Activated naive CD8-positive, alpha-beta T cell treated with anti-CD3 and anti-CD28 coated beads for 36 hours (primary cell): ENCODE data around the gene MAPKBP1. TPM values are rescaled to one million over a fixed set of nuclear protein-coding genes. Genes with fewer than 3 reads are reported as not detected.

ENCODE experiments used
- DNase-seq: peaks from one replicate; pipeline ENCODE4 v3.0.0; 2021
- H3K27ac Mint-ChIP-seq: one replicate; pipeline ENCODE4 v1.8.0; 2022; ENCODE audit warnings: mild to moderate bottlenecking, moderate library complexity, mixed read lengths
- H3K27me3 Mint-ChIP-seq: one replicate; pipeline ENCODE4 v1.8.0; 2022; ENCODE audit warnings: mild to moderate bottlenecking, mixed read lengths
- H3K36me3 Mint-ChIP-seq: one replicate; pipeline ENCODE4 v1.8.0; 2021; ENCODE audit warnings: mild to moderate bottlenecking, mixed read lengths
- H3K4me1 Mint-ChIP-seq: one replicate; pipeline ENCODE4 v1.8.0; 2021; ENCODE audit warnings: mixed read lengths
- H3K4me3 Mint-ChIP-seq: one replicate; pipeline ENCODE4 v1.8.0; 2022; ENCODE audit warnings: mild to moderate bottlenecking, moderate library complexity, mixed read lengths
- H3K9me3 Mint-ChIP-seq: one replicate; pipeline ENCODE4 v1.8.0; 2022; ENCODE audit warnings: mixed read lengths
- total RNA-seq, 2 experiments: library from RNA; stranded (reverse); gene quantifications; one replicate each; pipeline ENCODE4 v1.2.3, GENCODE V29; 2021

MAPKBP1 gene
- total RNA-seq, 2 experiments from 2014 or later = 13.2 to 14.2 TPM

- H3K4me3 Mint-ChIP-seq = no peak overlapping the region
- no peak overlapping the region for H3K27ac Mint-ChIP-seq
- no peaks in the 10 kb centered on the region for H3K27me3 Mint-ChIP-seq
- no peaks in the 10 kb centered on the region for H3K9me3 Mint-ChIP-seq
- DNase-seq = no peak
- H3K4me1 Mint-ChIP-seq = no peaks in the 10 kb centered on the region
- no peaks in the 10 kb centered on the region for H3K36me3 Mint-ChIP-seq
Measured at GRCh38 chr15:41852736-41853590, 78.7 kb downstream of the MAPKBP1 start.

- Mint-ChIP-seq H3K9me3 (no peaks in the 10 kb centered on the region), H3K27me3 (no peaks in the 10 kb centered on the region), H3K36me3 (no peaks in the 10 kb centered on the region), H3K4me1 (no peaks in the 10 kb centered on the region), H3K27ac (no peak overlapping the region), H3K4me3 (no peak overlapping the region)
- no peak for DNase-seq
Measured at GRCh38 chr15:41853831-41854230, 79.5 kb downstream of the MAPKBP1 start.

GRCh38 chr15:41854443-41854842 is 80.2 kb downstream of the MAPKBP1 start:
- H3K4me1 Mint-ChIP-seq = no peaks in the 10 kb centered on the region
- H3K9me3 Mint-ChIP-seq = no peaks in the 10 kb centered on the region
- H3K36me3 Mint-ChIP-seq = no peaks in the 10 kb centered on the region
- DNase-seq = no peak
- no peak overlapping the region for H3K4me3 Mint-ChIP-seq
- H3K27ac Mint-ChIP-seq = no peak overlapping the region
- H3K27me3 Mint-ChIP-seq = no peaks in the 10 kb centered on the region

GRCh38 chr15:41855261-41855961 is 81.1 kb downstream of the MAPKBP1 start:
- no peaks in the 10 kb centered on the region for H3K27me3 Mint-ChIP-seq
- no peaks in the 10 kb centered on the region for H3K36me3 Mint-ChIP-seq
- no peaks in the 10 kb centered on the region for H3K4me1 Mint-ChIP-seq
- no peaks in the 10 kb centered on the region for H3K9me3 Mint-ChIP-seq
- no peak for DNase-seq
- no peak overlapping the region for H3K27ac Mint-ChIP-seq
- no peak overlapping the region for H3K4me3 Mint-ChIP-seq

GRCh38 chr15:41856262-41856661 is 82.0 kb downstream of the MAPKBP1 start:
- Mint-ChIP-seq H3K27ac (no peak overlapping the region), H3K4me1 (peaks cover 3% of the 10 kb centered on the region)

GRCh38 chr15:41856716-41857115 is 82.4 kb downstream of the MAPKBP1 start:
- no peaks in the 10 kb centered on the region for H3K27me3 Mint-ChIP-seq
- H3K9me3 Mint-ChIP-seq = no peaks in the 10 kb centered on the region
- no peak for DNase-seq
- no peaks in the 10 kb centered on the region for H3K36me3 Mint-ChIP-seq
- no peak overlapping the region for H3K4me3 Mint-ChIP-seq
- peaks cover 3% of the 10 kb centered on the region for H3K4me1 Mint-ChIP-seq
- H3K27ac Mint-ChIP-seq = no peak overlapping the region

More at GRCh38 chr15:41856262-41856661, 82.0 kb downstream of the MAPKBP1 start:
- DNase-seq = no peak
- Mint-ChIP-seq H3K36me3 (no peaks in the 10 kb centered on the region), H3K9me3 (no peaks in the 10 kb centered on the region), H3K4me3 (no peak overlapping the region), H3K27me3 (no peaks in the 10 kb centered on the region)

- Mint-ChIP-seq H3K4me3 (no peak overlapping the region), H3K27me3 (no peaks in the 10 kb centered on the region), H3K4me1 (peaks cover 3% of the 10 kb centered on the region), H3K27ac (no peak overlapping the region), H3K9me3 (no peaks in the 10 kb centered on the region), H3K36me3 (no peaks in the 10 kb centered on the region)
- no peak for DNase-seq
Measured at GRCh38 chr15:41857316-41857715, 83.0 kb downstream of the MAPKBP1 start.

- Mint-ChIP-seq H3K9me3 (no peaks in the 10 kb centered on the region), H3K27me3 (no peaks in the 10 kb centered on the region)
Measured at GRCh38 chr15:41858756-41859155, 84.5 kb downstream of the MAPKBP1 start.

GRCh38 chr15:41860049-41860828 is 86.0 kb downstream of the MAPKBP1 start:
- Mint-ChIP-seq H3K4me1 (peaks cover 3% of the 10 kb centered on the region), H3K4me3 (no peak overlapping the region), H3K27me3 (no peaks in the 10 kb centered on the region), H3K27ac (no peak overlapping the region), H3K9me3 (no peaks in the 10 kb centered on the region), H3K36me3 (no peaks in the 10 kb centered on the region)
- DNase-seq = no peak

More at GRCh38 chr15:41858756-41859155, 84.5 kb downstream of the MAPKBP1 start:
- Mint-ChIP-seq H3K27ac (no peak overlapping the region), H3K36me3 (no peaks in the 10 kb centered on the region), H3K4me1 (peaks cover 3% of the 10 kb centered on the region), H3K4me3 (no peak overlapping the region)
- no peak for DNase-seq

- no peaks in the 10 kb centered on the region for H3K9me3 Mint-ChIP-seq
- no peak overlapping the region for H3K27ac Mint-ChIP-seq
- H3K36me3 Mint-ChIP-seq = no peaks in the 10 kb centered on the region
- no peaks in the 10 kb centered on the region for H3K27me3 Mint-ChIP-seq
- H3K4me1 Mint-ChIP-seq = peaks cover 3% of the 10 kb centered on the region
- H3K4me3 Mint-ChIP-seq = no peak overlapping the region
- DNase-seq = no peak
Measured at GRCh38 chr15:41861736-41862356, 87.6 kb downstream of the MAPKBP1 start.

GRCh38 chr15:41862515-41863116 is 88.3 kb downstream of the MAPKBP1 start:
- Mint-ChIP-seq H3K4me1 (peaks cover 3% of the 10 kb centered on the region), H3K27ac (no peak overlapping the region), H3K36me3 (no peaks in the 10 kb centered on the region), H3K27me3 (no peaks in the 10 kb centered on the region), H3K4me3 (no peak overlapping the region), H3K9me3 (no peaks in the 10 kb centered on the region)
- DNase-seq = no peak

GRCh38 chr15:41865490-41866055 is 91.3 kb downstream of the MAPKBP1 start:
- Mint-ChIP-seq H3K4me3 (no peak overlapping the region), H3K27ac (no peak overlapping the region), H3K27me3 (no peaks in the 10 kb centered on the region), H3K9me3 (no peaks in the 10 kb centered on the region), H3K36me3 (no peaks in the 10 kb centered on the region), H3K4me1 (peaks cover 4% of the 10 kb centered on the region)
- DNase-seq = no peak

GRCh38 chr15:41866263-41866703 is 92.0 kb downstream of the MAPKBP1 start:
- no peaks in the 10 kb centered on the region for H3K36me3 Mint-ChIP-seq
- DNase-seq = no peak
- H3K4me1 Mint-ChIP-seq = peaks cover 4% of the 10 kb centered on the region
- H3K27ac Mint-ChIP-seq = no peak overlapping the region
- no peak overlapping the region for H3K4me3 Mint-ChIP-seq
- no peaks in the 10 kb centered on the region for H3K9me3 Mint-ChIP-seq
- no peaks in the 10 kb centered on the region for H3K27me3 Mint-ChIP-seq
